ENCODE measurements around the gene CCL22. TPM values are rescaled to one million over a fixed set of nuclear protein-coding genes. Genes with fewer than 3 reads are reported as not detected.

CCL22 gene
- polyA plus RNA-seq, 1 donor from 2014 or later = not detected

GRCh38 chr16:57383276-57384247 lies 25.0 kb downstream of the CCL22 start:
- H3K27ac ChIP-seq (ENCODE audit: low read length) = no peak overlapping the region

More at GRCh38 chr16:57383276-57384247, 25.0 kb downstream of the CCL22 start:
- Histone ChIP-seq H3F3A (ENCODE audit: insufficient read depth, low read length, poor library complexity, severe bottlenecking) (no peaks in the 10 kb centered on the region), H3K9ac (ENCODE audit: low read length) (no peak overlapping the region), H3K27me3 (ENCODE audit: insufficient read depth, low read depth, low read length) (no peaks in the 10 kb centered on the region), H3K9me2 (ENCODE audit: insufficient read depth, low read length) (no peaks in the 10 kb centered on the region), H3K4me2 (ENCODE audit: low read length) (no peak overlapping the region), H3K79me2 (replicated peaks; ENCODE audit: insufficient read depth, low read length) (no peaks in the 10 kb centered on the region), H3K36me3 (ENCODE audit: insufficient read depth, low read length) (no peaks in the 10 kb centered on the region), H2AFZ (ENCODE audit: low read depth, low read length) (no peak overlapping the region), H4K20me1 (ENCODE audit: insufficient read depth) (no peaks in the 10 kb centered on the region), H3K4me3 (ENCODE audit: low read length) (no peak overlapping the region), H3K9me3 (ENCODE audit: low read length) (no peaks in the 10 kb centered on the region)
- TF ChIP-seq EZH2 (IDR thresholded peaks at IDR 0.05; ENCODE audit: borderline replicate concordance, insufficient read depth, low read length, poor library complexity, severe bottlenecking) = no peak
- TF ChIP-seq CTCF (IDR thresholded peaks at IDR 0.05; ENCODE audit: poor library complexity, severe bottlenecking) = no peak
- TF ChIP-seq RAD21 (conservative IDR thresholded peaks at IDR 0.05) = no peak
- no peak for TF ChIP-seq POLR2AphosphoS5 (IDR thresholded peaks at IDR 0.05)
- no peak for TF ChIP-seq REST (IDR thresholded peaks at IDR 0.05; ENCODE audit: borderline replicate concordance)
- no peak for TF ChIP-seq TAF1 (IDR thresholded peaks at IDR 0.05; ENCODE audit: low read depth)
- no peak for TF ChIP-seq SMC3 (conservative IDR thresholded peaks at IDR 0.05; ENCODE audit: poor library complexity)
- no peak for TF ChIP-seq MXI1 (conservative IDR thresholded peaks at IDR 0.05; ENCODE audit: poor library complexity, severe bottlenecking)
- TF ChIP-seq EP300 (conservative IDR thresholded peaks at IDR 0.05; ENCODE audit: poor library complexity, severe bottlenecking) = no peak
